Measurements from ENCODE around the gene KIF26B.
"Not testable (repeated sequence)": the region's sequence is repeated elsewhere in the genome, so short reads cannot be mapped to it uniquely, and the experiment has no call there.

Gene KIF26B

GRCh38 chr1:245717611-245718010, 562.8 kb downstream of the KIF26B start:
- DNase-seq, result no peak

- no peak for DNase-seq
Observed at GRCh38 chr1:245718123-245718522, 563.3 kb downstream of the KIF26B start.

GRCh38 chr1:245718951-245719350, 564.2 kb downstream of the KIF26B start:
- no peak for DNase-seq

GRCh38 chr1:245721488-245721887, 566.7 kb downstream of the KIF26B start:
- no peak for DNase-seq

GRCh38 chr1:245728035-245728434, 573.2 kb downstream of the KIF26B start:
- DNase-seq, result not testable (repeated sequence)

GRCh38 chr1:245730801-245731200, 576.0 kb downstream of the KIF26B start:
- no peak for DNase-seq

- DNase-seq, result not testable (repeated sequence)
Observed at GRCh38 chr1:245740336-245740735, 585.6 kb downstream of the KIF26B start.

GRCh38 chr1:245742896-245743295, 588.1 kb downstream of the KIF26B start:
- DNase-seq, result no peak

- no peak for DNase-seq
Observed at GRCh38 chr1:245748240-245748639, 593.5 kb downstream of the KIF26B start.

- no peak for DNase-seq
Observed at GRCh38 chr1:245748646-245749045, 593.9 kb downstream of the KIF26B start.

- DNase-seq, result no peak
Observed at GRCh38 chr1:245749053-245749452, 594.3 kb downstream of the KIF26B start.

- no peak for DNase-seq
Observed at GRCh38 chr1:245750261-245750660, 595.5 kb downstream of the KIF26B start.

- no peak for DNase-seq
Observed at GRCh38 chr1:245751116-245751515, 596.3 kb downstream of the KIF26B start.

- DNase-seq, result no peak
Observed at GRCh38 chr1:245751726-245752470, 597.1 kb downstream of the KIF26B start.

GRCh38 chr1:245752561-245752960, 597.8 kb downstream of the KIF26B start:
- no peak for DNase-seq

GRCh38 chr1:245753807-245754206, 599.0 kb downstream of the KIF26B start:
- DNase-seq, result no peak

GRCh38 chr1:245754463-245754961, 599.7 kb downstream of the KIF26B start:
- DNase-seq, result no peak
